ENCODE measurements around the gene RFPL3. TPM values are rescaled to one million over a fixed set of nuclear protein-coding genes. Genes with fewer than 3 reads are reported as not detected.
A peak's percentile ranks its signal among the peaks of the same experiment; 100 is the strongest.

RFPL3 gene
- total RNA-seq, 4 donors from 2014 or later = not detected

- Histone ChIP-seq H3K4me3 (no peak overlapping the region), H3K27ac (no peak overlapping the region), H3K27me3 (no peaks in the 10 kb centered on the region), H3K36me3 (no peaks in the 10 kb centered on the region), H3K9me3 (no peaks in the 10 kb centered on the region), H3K4me1 (no peaks in the 10 kb centered on the region)
- DNase-seq = no peak
- TF ChIP-seq POLR2A (IDR thresholded peaks at IDR 0.05) = no peak
- TF ChIP-seq, protein P1, sequence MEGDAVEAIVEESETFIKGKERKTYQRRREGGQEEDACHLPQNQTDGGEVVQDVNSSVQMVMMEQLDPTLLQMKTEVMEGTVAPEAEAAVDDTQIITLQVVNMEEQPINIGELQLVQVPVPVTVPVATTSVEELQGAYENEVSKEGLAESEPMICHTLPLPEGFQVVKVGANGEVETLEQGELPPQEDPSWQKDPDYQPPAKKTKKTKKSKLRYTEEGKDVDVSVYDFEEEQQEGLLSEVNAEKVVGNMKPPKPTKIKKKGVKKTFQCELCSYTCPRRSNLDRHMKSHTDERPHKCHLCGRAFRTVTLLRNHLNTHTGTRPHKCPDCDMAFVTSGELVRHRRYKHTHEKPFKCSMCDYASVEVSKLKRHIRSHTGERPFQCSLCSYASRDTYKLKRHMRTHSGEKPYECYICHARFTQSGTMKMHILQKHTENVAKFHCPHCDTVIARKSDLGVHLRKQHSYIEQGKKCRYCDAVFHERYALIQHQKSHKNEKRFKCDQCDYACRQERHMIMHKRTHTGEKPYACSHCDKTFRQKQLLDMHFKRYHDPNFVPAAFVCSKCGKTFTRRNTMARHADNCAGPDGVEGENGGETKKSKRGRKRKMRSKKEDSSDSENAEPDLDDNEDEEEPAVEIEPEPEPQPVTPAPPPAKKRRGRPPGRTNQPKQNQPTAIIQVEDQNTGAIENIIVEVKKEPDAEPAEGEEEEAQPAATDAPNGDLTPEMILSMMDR (IDR thresholded peaks at IDR 0.05) = no peak
These were observed 6.5 kb downstream of the RFPL3 start for GRCh38 chr22:32364210-32364609.

DNA sequence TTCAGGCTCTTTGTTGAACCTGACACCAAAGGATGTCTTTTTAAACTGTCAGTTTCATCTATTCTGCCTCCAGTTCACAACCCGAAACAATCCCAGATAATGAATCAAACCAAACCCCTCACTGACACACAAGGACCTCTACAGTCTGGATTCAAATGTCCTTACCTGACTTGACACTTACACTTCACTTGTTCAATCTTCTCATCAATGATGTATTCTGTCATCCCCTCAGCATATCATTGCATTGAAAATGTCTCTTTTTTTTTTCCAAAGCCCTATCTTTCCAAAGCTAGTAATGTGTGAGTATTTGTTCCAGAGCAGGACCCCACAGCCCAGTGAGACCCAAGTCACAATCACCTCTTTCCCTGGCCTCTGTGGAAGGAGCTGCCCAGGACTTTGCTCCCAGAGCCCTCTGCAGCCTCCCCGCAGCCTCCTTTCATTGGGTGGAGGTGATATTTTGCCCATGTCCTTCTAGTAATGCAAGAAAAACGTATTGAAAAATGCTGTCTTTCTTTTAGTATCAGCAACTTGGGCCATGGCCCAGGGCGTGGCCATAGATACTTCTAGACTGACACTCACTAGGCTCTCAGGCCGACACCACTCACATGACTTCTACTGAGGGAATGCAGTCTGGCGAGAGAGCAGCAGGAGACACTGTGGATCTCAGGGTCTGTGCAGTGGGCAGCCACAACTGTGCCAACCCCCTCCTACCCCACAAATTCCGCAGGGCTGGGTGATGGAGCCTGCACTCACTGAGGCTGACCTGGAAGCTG lies 18.2 kb downstream of the RFPL3 start:
- no peaks in the 10 kb centered on the region for H3K36me3 ChIP-seq
- H3K27me3 ChIP-seq = no peaks in the 10 kb centered on the region
- no peak for DNase-seq
- no peak overlapping the region for H3K4me3 ChIP-seq
- H3K27ac ChIP-seq = no peak overlapping the region
- TF ChIP-seq, protein P1 (IDR thresholded peaks at IDR 0.05) = no peak
- no peak for TF ChIP-seq POLR2A (IDR thresholded peaks at IDR 0.05)
- no peaks in the 10 kb centered on the region for H3K4me1 ChIP-seq
- H3K9me3 ChIP-seq = no peaks in the 10 kb centered on the region

- no peaks in the 10 kb centered on the region for H3K27me3 ChIP-seq
These were observed 19.0 kb downstream of the RFPL3 start for GRCh38 chr22:32376681-32377080.

DNA sequence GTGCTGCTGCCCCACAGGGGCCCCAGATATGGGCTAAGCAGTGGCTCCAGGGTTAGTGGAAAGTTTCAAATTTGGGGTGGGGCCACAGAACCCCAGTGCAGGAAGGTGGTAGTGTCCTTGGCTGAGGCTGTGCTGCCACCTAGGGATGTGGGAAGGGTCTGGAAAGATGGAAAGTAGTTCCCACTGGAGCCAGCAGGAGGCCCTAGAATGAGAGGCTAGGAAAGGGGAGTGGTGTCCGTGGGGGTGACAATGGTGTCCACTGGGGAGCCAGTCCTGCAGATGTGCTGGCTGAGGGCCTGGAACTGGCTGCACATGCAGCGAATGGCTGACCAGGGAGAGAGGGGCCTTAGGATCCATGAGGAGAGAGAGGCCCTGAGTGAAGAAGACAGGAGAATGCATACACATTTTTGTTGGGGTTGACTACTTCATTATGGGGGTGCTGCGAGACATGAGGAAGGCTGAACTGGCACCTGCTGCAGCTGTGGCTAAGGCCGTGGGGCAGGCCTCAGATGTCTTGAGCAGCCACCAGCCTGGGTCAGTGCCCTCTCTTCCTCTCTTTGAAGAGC lies 21.1 kb downstream of the RFPL3 start:
- no peak overlapping the region for H3K27ac ChIP-seq

More at GRCh38 chr22:32376681-32377080, 19.0 kb downstream of the RFPL3 start:
- H3K9me3 ChIP-seq = no peaks in the 10 kb centered on the region
- TF ChIP-seq POLR2A (IDR thresholded peaks at IDR 0.05) = no peak
- TF ChIP-seq, protein P1 (IDR thresholded peaks at IDR 0.05) = no peak
- H3K4me3 ChIP-seq = no peak overlapping the region
- H3K36me3 ChIP-seq = no peaks in the 10 kb centered on the region
- no peak overlapping the region for H3K27ac ChIP-seq
- DNase-seq = peak in 1 of 3 donors; percentile 25
- no peaks in the 10 kb centered on the region for H3K4me1 ChIP-seq

DNA sequence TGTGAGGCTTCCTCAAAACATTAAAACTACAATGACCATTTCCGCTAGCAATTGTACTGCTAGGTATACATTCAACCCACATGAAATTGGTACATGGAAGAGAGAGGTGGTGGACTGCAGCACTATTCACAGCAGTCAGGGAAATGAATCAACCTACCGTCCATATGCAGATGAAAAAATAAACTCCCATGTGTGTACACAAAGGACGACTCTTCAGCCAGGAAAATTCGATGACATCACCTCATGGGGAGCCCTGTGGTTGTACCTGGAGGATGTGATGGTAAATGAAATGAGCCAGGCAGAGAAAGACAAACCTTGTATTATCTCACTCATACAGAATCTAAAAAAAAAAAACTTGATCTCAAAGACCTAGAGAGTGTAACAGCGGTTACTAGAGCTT lies 23.3 kb downstream of the RFPL3 start:
- Histone ChIP-seq H3K4me3 (no peak overlapping the region), H3K27me3 (no peaks in the 10 kb centered on the region)
- TF ChIP-seq POLR2A (IDR thresholded peaks at IDR 0.05) = no peak
- TF ChIP-seq, protein P1 (IDR thresholded peaks at IDR 0.05) = no peak

More for the DNA sequence above, 21.1 kb downstream of the RFPL3 start:
- Histone ChIP-seq H3K4me3 (no peak overlapping the region), H3K36me3 (no peaks in the 10 kb centered on the region), H3K27me3 (no peaks in the 10 kb centered on the region), H3K4me1 (no peaks in the 10 kb centered on the region), H3K9me3 (no peaks in the 10 kb centered on the region)
- peak in 2 of 3 donors; percentile 53 to 58 for DNase-seq
- TF ChIP-seq, protein P1 (IDR thresholded peaks at IDR 0.05) = peak in 4 of 6 experiments; percentile 25 to 73 (median 72)
- TF ChIP-seq POLR2A (IDR thresholded peaks at IDR 0.05) = no peak

More for the DNA sequence above, 23.3 kb downstream of the RFPL3 start:
- DNase-seq = no peak
- no peak overlapping the region for H3K27ac ChIP-seq
- no peaks in the 10 kb centered on the region for H3K4me1 ChIP-seq
- H3K36me3 ChIP-seq = peaks cover 0 to 9% (median 0%) of the 10 kb centered on the region in 3 donors
- H3K9me3 ChIP-seq = no peaks in the 10 kb centered on the region

Measured in Peyer's patch (tissue), 4 donors.